Osteocyte (in vitro differentiated cells): ENCODE results near the gene ARSB. TPM values are rescaled to one million over a fixed set of nuclear protein-coding genes. Genes with fewer than 3 reads are reported as not detected.

Experiments used
- DNase-seq: peaks from one replicate; pipeline ENCODE4 v3.0.0; 2021; ENCODE audit warnings: mixed read lengths; ENCODE audit not compliant: unreplicated experiment; ENCODE audit errors: extremely low spot score
- H3K27ac Mint-ChIP-seq: one replicate; pipeline ENCODE4 v1.8.0; 2021; ENCODE audit warnings: mild to moderate bottlenecking, mixed read lengths; ENCODE audit not compliant: unreplicated experiment
- H3K27me3 Mint-ChIP-seq: one replicate; pipeline ENCODE4 v1.8.0; 2021; ENCODE audit warnings: mixed read lengths; ENCODE audit not compliant: unreplicated experiment
- H3K36me3 Mint-ChIP-seq: one replicate; pipeline ENCODE4 v1.8.0; 2021; ENCODE audit warnings: mixed read lengths; ENCODE audit not compliant: unreplicated experiment
- H3K4me1 Mint-ChIP-seq: one replicate; pipeline ENCODE4 v1.8.0; 2021; ENCODE audit warnings: mixed read lengths; ENCODE audit not compliant: unreplicated experiment
- H3K4me3 Mint-ChIP-seq: one replicate; pipeline ENCODE4 v1.8.0; 2021; ENCODE audit warnings: mild to moderate bottlenecking, moderate library complexity, mixed read lengths; ENCODE audit not compliant: unreplicated experiment
- H3K9me3 Mint-ChIP-seq: one replicate; pipeline ENCODE4 v1.8.0; 2021; ENCODE audit warnings: mixed read lengths; ENCODE audit not compliant: unreplicated experiment
- total RNA-seq: library from RNA; stranded (reverse); gene quantifications from 2 replicates; pipeline ENCODE4 v1.2.1, GENCODE V29; 2021
- TF ChIP-seq, protein P1 (sequence below): fragments of 200-600 bp; sonication (generic); IDR thresholded peaks from 2 replicates; pipeline ENCODE4 v1.5.0; 2021; ENCODE audit warnings: antibody characterized with exemption, mild to moderate bottlenecking, moderate library complexity

ARSB gene
- total RNA-seq, 1 donor from 2014 or later = 34.9 TPM

DNA sequence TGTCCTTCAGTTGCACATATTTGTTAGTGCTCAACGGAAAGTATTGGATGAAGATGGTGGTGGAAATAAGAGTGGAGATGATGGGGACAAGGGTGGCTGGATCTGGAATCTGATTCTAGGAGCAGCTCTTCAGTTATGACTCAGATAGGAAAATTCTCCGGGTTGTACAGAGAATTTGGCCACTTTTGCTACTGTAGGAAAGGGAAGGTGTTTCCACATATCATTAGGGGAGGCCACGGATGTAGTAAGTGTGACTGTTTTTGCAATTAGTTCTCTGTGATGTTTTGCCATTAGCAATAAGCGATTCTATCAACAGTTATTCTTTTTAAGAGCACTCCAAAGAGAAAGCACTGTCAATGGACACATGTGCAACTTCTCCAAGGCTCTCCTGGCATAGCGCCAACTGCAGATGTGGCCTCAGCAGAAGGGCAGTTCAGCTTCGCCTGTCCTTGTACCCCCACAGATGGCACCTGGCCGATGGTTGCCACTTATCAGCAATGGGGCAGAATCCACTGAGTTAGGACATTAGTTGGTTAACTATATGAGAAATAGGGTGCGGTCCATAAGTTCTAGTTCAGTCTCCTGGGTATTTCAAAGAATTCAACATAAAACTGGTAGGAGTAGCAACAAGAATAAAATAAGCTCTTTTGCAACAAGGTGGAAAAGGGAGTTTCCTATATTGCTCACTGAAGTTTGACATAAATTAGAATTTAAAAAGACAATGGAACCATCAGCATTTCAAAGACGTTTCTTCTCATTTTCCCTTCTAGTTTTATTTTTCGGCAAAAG, 96.3 kb downstream of the ARSB start:
- Mint-ChIP-seq H3K4me3 (no peak overlapping the region), H3K36me3 (peaks cover 3% of the 10 kb centered on the region), H3K27ac (peak overlapping the region; percentile 79), H3K4me1 (peaks cover 35% of the 10 kb centered on the region), H3K27me3 (no peaks in the 10 kb centered on the region), H3K9me3 (no peaks in the 10 kb centered on the region)
- DNase-seq = no peak
- TF ChIP-seq, protein P1, sequence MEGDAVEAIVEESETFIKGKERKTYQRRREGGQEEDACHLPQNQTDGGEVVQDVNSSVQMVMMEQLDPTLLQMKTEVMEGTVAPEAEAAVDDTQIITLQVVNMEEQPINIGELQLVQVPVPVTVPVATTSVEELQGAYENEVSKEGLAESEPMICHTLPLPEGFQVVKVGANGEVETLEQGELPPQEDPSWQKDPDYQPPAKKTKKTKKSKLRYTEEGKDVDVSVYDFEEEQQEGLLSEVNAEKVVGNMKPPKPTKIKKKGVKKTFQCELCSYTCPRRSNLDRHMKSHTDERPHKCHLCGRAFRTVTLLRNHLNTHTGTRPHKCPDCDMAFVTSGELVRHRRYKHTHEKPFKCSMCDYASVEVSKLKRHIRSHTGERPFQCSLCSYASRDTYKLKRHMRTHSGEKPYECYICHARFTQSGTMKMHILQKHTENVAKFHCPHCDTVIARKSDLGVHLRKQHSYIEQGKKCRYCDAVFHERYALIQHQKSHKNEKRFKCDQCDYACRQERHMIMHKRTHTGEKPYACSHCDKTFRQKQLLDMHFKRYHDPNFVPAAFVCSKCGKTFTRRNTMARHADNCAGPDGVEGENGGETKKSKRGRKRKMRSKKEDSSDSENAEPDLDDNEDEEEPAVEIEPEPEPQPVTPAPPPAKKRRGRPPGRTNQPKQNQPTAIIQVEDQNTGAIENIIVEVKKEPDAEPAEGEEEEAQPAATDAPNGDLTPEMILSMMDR = no peak

- no peak overlapping the region for H3K27ac Mint-ChIP-seq
- TF ChIP-seq, protein P1 = no peak
- H3K36me3 Mint-ChIP-seq = peaks cover 3% of the 10 kb centered on the region
- H3K27me3 Mint-ChIP-seq = no peaks in the 10 kb centered on the region
- peaks cover 35% of the 10 kb centered on the region for H3K4me1 Mint-ChIP-seq
- DNase-seq = no peak
- H3K9me3 Mint-ChIP-seq = no peaks in the 10 kb centered on the region
- no peak overlapping the region for H3K4me3 Mint-ChIP-seq
Measured at GRCh38 chr5:78887384-78888118, 97.6 kb downstream of the ARSB start.

GRCh38 chr5:78886341-78887230, 98.5 kb downstream of the ARSB start:
- Mint-ChIP-seq H3K4me1 (peaks cover 43% of the 10 kb centered on the region), H3K27ac (no peak overlapping the region), H3K27me3 (no peaks in the 10 kb centered on the region), H3K36me3 (peaks cover 3% of the 10 kb centered on the region), H3K9me3 (no peaks in the 10 kb centered on the region), H3K4me3 (no peak overlapping the region)
- TF ChIP-seq, protein P1 = peak; percentile 69
- DNase-seq = no peak

GRCh38 chr5:78881884-78882283, 103.2 kb downstream of the ARSB start:
- Mint-ChIP-seq H3K27me3 (no peaks in the 10 kb centered on the region), H3K9me3 (no peaks in the 10 kb centered on the region), H3K4me1 (peaks cover 19% of the 10 kb centered on the region), H3K4me3 (no peak overlapping the region), H3K27ac (peak overlapping the region; percentile 8), H3K36me3 (peaks cover 6% of the 10 kb centered on the region)
- TF ChIP-seq, protein P1 = no peak
- DNase-seq = no peak
